A204.1 (cell line): ENCODE results near the gene TFIP11.

ENCODE experiments used
- FAIRE-seq: peaks from 2 replicates; lab custom pipeline; 2012; peaks lifted over from hg19 to GRCh38; lab: Jason Lieb, UNC

Gene TFIP11

GRCh38 chr22:26503758-26504157, 8.5 kb downstream of the TFIP11 start:
- no peak for FAIRE-seq

- no peak for FAIRE-seq
Observed at GRCh38 chr22:26502688-26503561, 9.3 kb downstream of the TFIP11 start.

- no peak for FAIRE-seq
Observed at GRCh38 chr22:26501996-26502395, 10.3 kb downstream of the TFIP11 start.

- no peak for FAIRE-seq
Observed at GRCh38 chr22:26499188-26499703, 13.0 kb downstream of the TFIP11 start.

- FAIRE-seq: no peak
Observed at GRCh38 chr22:26496456-26496855, 15.8 kb downstream of the TFIP11 start.

- no peak for FAIRE-seq
Observed at GRCh38 chr22:26494506-26494905, 17.8 kb downstream of the TFIP11 start.

- FAIRE-seq: no peak
Observed at GRCh38 chr22:26492220-26492619, 20.1 kb downstream of the TFIP11 start.

- no peak for FAIRE-seq
Observed at GRCh38 chr22:26489447-26490036, 22.7 kb downstream of the TFIP11 start.

- no peak for FAIRE-seq
Observed at GRCh38 chr22:26487996-26488395, 24.3 kb downstream of the TFIP11 start.

- no peak for FAIRE-seq
Observed at GRCh38 chr22:26486394-26486793, 25.9 kb downstream of the TFIP11 start.

GRCh38 chr22:26485806-26486390, 26.4 kb downstream of the TFIP11 start:
- no peak for FAIRE-seq

- no peak for FAIRE-seq
Observed at GRCh38 chr22:26485013-26485412, 27.3 kb downstream of the TFIP11 start.

- no peak for FAIRE-seq
Observed at GRCh38 chr22:26484360-26484706, 27.9 kb downstream of the TFIP11 start.

GRCh38 chr22:26483439-26484359, 28.6 kb downstream of the TFIP11 start, which contains the start of the genes HPS4 and SRRD:
HPS4 (minus strand) TSS chr22:26483783; CDS start chr22:26481762, 2,021 bp downstream.
SRRD (plus strand) TSS chr22:26483877; CDS start chr22:26483891, 14 bp downstream.
- no peak for FAIRE-seq

GRCh38 chr22:26483043-26483438, 29.2 kb downstream of the TFIP11 start:
- FAIRE-seq: no peak

GRCh38 chr22:26482161-26482560, 30.1 kb downstream of the TFIP11 start:
- no peak for FAIRE-seq

GRCh38 chr22:26481694-26482093, 30.6 kb downstream of the TFIP11 start:
- FAIRE-seq: no peak

- FAIRE-seq: no peak
Observed at GRCh38 chr22:26481112-26481693, 31.1 kb downstream of the TFIP11 start.

GRCh38 chr22:26480611-26480932, 31.7 kb downstream of the TFIP11 start:
- FAIRE-seq: no peak

GRCh38 chr22:26479792-26480610, 32.3 kb downstream of the TFIP11 start:
- FAIRE-seq: no peak
